ENCODE measurements around the gene SYT5. TPM values are rescaled to one million over a fixed set of nuclear protein-coding genes. Genes with fewer than 3 reads are reported as not detected.

Gene SYT5
- total and polyA plus RNA-seq, 9 donors: 0.08 to 2.3 (median 0.46) TPM; not detected in 5

DNA sequence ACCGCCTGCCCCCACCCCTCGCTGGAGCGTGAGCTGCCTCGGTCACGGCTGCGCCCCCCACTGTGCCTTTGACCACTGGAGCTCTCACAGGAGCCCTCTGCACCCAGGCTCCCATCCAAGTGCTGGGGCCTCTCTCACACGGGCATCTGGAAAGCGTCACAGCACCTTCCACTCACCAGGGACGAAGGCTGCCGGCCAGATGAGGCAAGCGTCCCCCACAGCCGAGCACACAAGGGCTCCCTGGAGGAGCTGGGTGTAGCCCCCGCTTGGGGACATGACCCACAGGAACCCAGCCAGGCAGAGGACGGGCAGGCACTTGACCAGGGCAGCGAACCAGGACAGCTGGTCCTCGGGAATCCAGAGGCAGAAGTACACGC is 47.9 kb upstream of the SYT5 start:
- 58 to 61% (median 58%) methylated on average over 17 of the region's 17 CpGs for WGBS, 3 donors
- Histone ChIP-seq H3K9me3 (no peaks in the 10 kb centered on the region), H3K4me1 (ENCODE audit: insufficient read depth) (no peaks in the 10 kb centered on the region), H3K4me3 (no peak overlapping the region), H3K27me3 (no peaks in the 10 kb centered on the region), H3K36me3 (no peaks in the 10 kb centered on the region), H3K27ac (no peak overlapping the region)
- TF ChIP-seq POLR2A (IDR thresholded peaks at IDR 0.05) (no peak), EP300 (IDR thresholded peaks at IDR 0.05) (no peak)
- TF ChIP-seq, protein P1, sequence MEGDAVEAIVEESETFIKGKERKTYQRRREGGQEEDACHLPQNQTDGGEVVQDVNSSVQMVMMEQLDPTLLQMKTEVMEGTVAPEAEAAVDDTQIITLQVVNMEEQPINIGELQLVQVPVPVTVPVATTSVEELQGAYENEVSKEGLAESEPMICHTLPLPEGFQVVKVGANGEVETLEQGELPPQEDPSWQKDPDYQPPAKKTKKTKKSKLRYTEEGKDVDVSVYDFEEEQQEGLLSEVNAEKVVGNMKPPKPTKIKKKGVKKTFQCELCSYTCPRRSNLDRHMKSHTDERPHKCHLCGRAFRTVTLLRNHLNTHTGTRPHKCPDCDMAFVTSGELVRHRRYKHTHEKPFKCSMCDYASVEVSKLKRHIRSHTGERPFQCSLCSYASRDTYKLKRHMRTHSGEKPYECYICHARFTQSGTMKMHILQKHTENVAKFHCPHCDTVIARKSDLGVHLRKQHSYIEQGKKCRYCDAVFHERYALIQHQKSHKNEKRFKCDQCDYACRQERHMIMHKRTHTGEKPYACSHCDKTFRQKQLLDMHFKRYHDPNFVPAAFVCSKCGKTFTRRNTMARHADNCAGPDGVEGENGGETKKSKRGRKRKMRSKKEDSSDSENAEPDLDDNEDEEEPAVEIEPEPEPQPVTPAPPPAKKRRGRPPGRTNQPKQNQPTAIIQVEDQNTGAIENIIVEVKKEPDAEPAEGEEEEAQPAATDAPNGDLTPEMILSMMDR (IDR thresholded peaks at IDR 0.05): no peak
- intact Hi-C loops (cut with DNase I): no loop called here
- DNase-seq: peak in 1 of 5 donors; percentile 28

DNA sequence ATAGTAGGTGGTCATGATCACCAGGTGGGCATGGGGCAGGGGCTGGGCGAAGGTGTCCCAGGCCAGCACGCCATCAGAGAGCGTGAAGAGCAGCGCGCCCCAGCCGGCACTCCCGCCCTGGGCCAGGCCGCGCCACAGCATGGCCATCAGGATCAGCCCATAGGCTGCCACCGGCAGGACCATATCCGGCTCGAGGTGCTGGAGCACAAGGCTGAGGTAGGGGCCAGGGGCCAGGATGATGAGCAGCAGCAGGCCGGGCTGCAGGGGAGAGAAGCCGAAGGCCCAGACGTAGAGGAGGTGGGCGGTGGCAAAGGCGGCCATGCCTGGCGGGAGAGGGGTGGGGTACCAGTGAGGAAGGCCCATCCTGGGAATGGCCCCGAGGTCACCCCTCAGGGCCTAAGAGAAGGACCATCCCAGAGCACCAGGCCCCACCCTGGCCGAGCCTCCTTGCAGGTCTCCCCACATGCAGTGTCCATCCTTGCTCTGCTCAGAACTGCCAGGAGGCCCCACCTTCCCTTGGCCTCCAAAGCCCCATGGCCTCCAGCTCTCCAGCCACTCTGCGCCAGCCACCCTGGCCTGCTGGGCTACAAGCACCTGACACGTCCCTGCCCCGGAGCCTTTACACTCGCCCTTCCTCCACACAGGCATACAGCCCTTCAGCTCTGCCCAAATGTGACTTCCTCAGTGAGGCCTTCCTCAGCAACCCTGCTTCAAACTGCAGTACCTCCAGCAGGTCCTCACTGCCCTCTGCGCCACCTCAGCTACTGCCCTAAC is 47.3 kb upstream of the SYT5 start:
- Histone ChIP-seq H3K36me3 (no peaks in the 10 kb centered on the region), H3K27me3 (no peaks in the 10 kb centered on the region), H3K27ac (no peak overlapping the region), H3K4me3 (no peak overlapping the region), H3K9me3 (no peaks in the 10 kb centered on the region), H3K4me1 (ENCODE audit: insufficient read depth) (no peaks in the 10 kb centered on the region)
- TF ChIP-seq, protein P1 (IDR thresholded peaks at IDR 0.05): no peak
- TF ChIP-seq POLR2A (IDR thresholded peaks at IDR 0.05): no peak
- TF ChIP-seq EP300 (IDR thresholded peaks at IDR 0.05): no peak
- DNase-seq: no peak
- intact Hi-C loops (cut with DNase I): no loop called here
- WGBS, 3 donors: 87 to 88% (median 87%) methylated on average over 25 of the region's 25 CpGs

DNA sequence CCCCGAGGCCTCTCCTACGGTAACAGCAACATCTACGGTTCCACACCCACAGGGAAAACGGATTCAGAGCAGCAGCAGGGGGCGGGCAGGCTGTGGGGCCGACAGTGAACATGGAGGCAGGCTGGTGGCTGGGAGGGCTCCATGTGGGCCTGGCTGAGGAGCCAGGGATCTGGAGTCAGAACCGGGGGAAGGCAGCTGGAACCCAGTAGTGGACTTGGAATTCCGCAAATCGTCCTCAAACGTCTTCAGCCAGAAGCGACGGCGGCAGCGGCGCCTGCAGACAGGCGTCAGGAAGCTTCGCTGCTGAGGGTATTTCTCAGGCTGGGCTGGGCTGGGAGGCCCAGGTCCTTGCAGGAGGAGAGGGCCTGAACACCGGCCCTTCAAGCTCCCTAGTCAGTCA is 46.7 kb upstream of the SYT5 start:
- H3K4me3 ChIP-seq: no peak overlapping the region
- H3K27me3 ChIP-seq: no peaks in the 10 kb centered on the region
- no peak for DNase-seq
- no peaks in the 10 kb centered on the region for H3K36me3 ChIP-seq
- H3K9me3 ChIP-seq: no peaks in the 10 kb centered on the region
- H3K4me1 ChIP-seq (ENCODE audit: insufficient read depth): no peaks in the 10 kb centered on the region
- TF ChIP-seq, protein P1 (IDR thresholded peaks at IDR 0.05): no peak
- TF ChIP-seq EP300 (IDR thresholded peaks at IDR 0.05) (no peak), POLR2A (IDR thresholded peaks at IDR 0.05) (no peak)
- no peak overlapping the region for H3K27ac ChIP-seq
- 65 to 71% (median 70%) methylated on average over 18 of the region's 18 CpGs for WGBS, 3 donors
- intact Hi-C loops (cut with DNase I): no loop called here

DNA sequence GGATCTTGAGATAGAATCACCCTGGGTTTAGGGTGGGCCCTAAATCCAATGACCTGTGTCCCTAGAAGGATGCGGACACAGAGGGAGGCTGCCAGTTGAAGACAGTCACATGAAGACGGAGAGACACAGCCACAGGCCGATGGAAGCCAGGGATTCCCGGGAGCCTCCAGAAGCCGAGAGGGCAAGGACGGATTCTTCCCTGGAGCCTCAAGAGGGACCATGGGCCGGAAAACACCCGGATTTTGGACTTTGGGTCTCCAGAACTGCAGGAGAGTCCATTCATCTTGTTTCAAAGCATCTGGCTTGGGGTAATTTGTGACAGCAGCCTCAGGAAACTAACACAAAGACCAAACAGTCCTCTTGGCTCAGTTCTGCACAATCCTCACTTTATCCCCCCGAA is 46.2 kb upstream of the SYT5 start:
- Histone ChIP-seq H3K4me1 (ENCODE audit: insufficient read depth) (no peaks in the 10 kb centered on the region), H3K27ac (no peak overlapping the region), H3K4me3 (no peak overlapping the region), H3K27me3 (no peaks in the 10 kb centered on the region), H3K36me3 (no peaks in the 10 kb centered on the region), H3K9me3 (no peaks in the 10 kb centered on the region)
- TF ChIP-seq, protein P1 (IDR thresholded peaks at IDR 0.05): no peak
- 78 to 92% (median 80%) methylated on average over 9 of the region's 9 CpGs for WGBS, 3 donors
- intact Hi-C loops (cut with DNase I): no loop called here
- no peak for DNase-seq
